GM10266 (cell line): Measurements from ENCODE around the gene GRK5.
"Not testable (repeated sequence)": the region's sequence is repeated elsewhere in the genome, so short reads cannot be mapped to it uniquely, and the experiment has no call there.

ENCODE experiments used
- DNase-seq: peaks from one replicate; pipeline ENCODE4 v3.0.0; 2012; ENCODE audit errors: extremely low spot score
- CTCF ChIP-seq: IDR thresholded peaks from 2 replicates; pipeline ENCODE4 v1.5.1; 2012; ENCODE audit warnings: mild to moderate bottlenecking, low read depth; ENCODE audit not compliant: control insufficient read depth, insufficient read depth; ENCODE audit errors: missing control alignments

GRK5 gene

GRCh38 chr10:119275085-119275484 is 67.7 kb downstream of the GRK5 start:
- TF ChIP-seq CTCF, result no peak
- DNase-seq, result no peak

- DNase-seq, result not testable (repeated sequence)
Measured at GRCh38 chr10:119276194-119276593, 68.8 kb downstream of the GRK5 start.

- DNase-seq, result no peak
Measured at GRCh38 chr10:119278126-119278709, 70.8 kb downstream of the GRK5 start.

GRCh38 chr10:119279441-119279840 is 72.1 kb downstream of the GRK5 start:
- TF ChIP-seq CTCF, result no peak
- no peak for DNase-seq

More at GRCh38 chr10:119278126-119278709, 70.8 kb downstream of the GRK5 start:
- no peak for TF ChIP-seq CTCF

GRCh38 chr10:119281581-119282071 is 74.3 kb downstream of the GRK5 start:
- no peak for DNase-seq
- TF ChIP-seq CTCF, result no peak

GRCh38 chr10:119282446-119282845 is 75.1 kb downstream of the GRK5 start:
- DNase-seq, result no peak
- TF ChIP-seq CTCF, result no peak

- no peak for DNase-seq
- no peak for TF ChIP-seq CTCF
Measured at GRCh38 chr10:119283387-119283786, 76.0 kb downstream of the GRK5 start.

GRCh38 chr10:119283818-119284217 is 76.4 kb downstream of the GRK5 start:
- DNase-seq, result no peak
- no peak for TF ChIP-seq CTCF
